ENCODE measurements around the gene KCNQ5.

The KCNQ5 gene

GRCh38 chr6:72721346-72721745 lies 99.5 kb downstream of the KCNQ5 start:
- no peak overlapping the region for H3K9ac ChIP-seq (ENCODE audit: low read depth, low read length)
- no peaks in the 10 kb centered on the region for H3K9me3 ChIP-seq (ENCODE audit: control insufficient read depth, insufficient read depth, low read length)
- H3K4me1 ChIP-seq (ENCODE audit: insufficient read depth, low read length): no peaks in the 10 kb centered on the region
- no peaks in the 10 kb centered on the region for H3K36me3 ChIP-seq (ENCODE audit: insufficient read depth, low read length)

- Histone ChIP-seq H3K4me1 (ENCODE audit: insufficient read depth, low read length) (no peaks in the 10 kb centered on the region), H3K9me3 (ENCODE audit: control insufficient read depth, insufficient read depth, low read length) (no peaks in the 10 kb centered on the region), H3K9ac (ENCODE audit: low read depth, low read length) (no peak overlapping the region), H3K36me3 (ENCODE audit: insufficient read depth, low read length) (no peaks in the 10 kb centered on the region)
These were observed 102.7 kb downstream of the KCNQ5 start for GRCh38 chr6:72724545-72724944.

DNA sequence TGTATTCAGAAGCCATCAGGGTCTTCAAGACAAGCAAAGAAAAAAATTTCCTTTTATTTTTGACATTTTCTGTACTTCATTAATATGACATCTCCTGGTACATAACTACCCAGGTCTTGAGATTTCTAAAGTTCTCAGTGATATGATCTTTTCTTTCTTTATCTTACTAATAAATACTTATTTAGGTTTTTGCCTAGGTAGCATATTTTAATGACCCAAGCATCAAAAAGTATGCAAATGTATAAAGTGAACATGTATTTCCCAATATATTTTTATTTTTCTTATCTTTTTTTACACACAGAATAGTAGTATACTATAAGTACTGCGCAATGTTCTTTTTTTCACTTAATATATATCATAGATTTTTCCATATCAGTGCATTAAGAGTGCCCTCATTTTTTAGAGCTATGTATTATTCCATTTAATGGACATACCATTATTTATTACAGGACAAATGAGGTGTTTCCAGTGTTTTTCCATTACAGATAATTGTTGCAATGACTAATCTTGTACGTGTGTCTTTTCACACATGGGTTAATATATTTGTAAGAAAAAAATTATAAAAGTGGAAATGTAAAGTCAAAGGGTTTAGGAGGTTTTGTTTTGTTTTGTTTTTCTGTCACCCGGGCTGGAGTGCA lies 107.0 kb downstream of the KCNQ5 start:
- Histone ChIP-seq H3K4me1 (ENCODE audit: insufficient read depth, low read length) (no peaks in the 10 kb centered on the region), H3K9me3 (ENCODE audit: control insufficient read depth, insufficient read depth, low read length) (no peaks in the 10 kb centered on the region), H3K36me3 (ENCODE audit: insufficient read depth, low read length) (no peaks in the 10 kb centered on the region), H3K9ac (ENCODE audit: low read depth, low read length) (no peak overlapping the region)

DNA sequence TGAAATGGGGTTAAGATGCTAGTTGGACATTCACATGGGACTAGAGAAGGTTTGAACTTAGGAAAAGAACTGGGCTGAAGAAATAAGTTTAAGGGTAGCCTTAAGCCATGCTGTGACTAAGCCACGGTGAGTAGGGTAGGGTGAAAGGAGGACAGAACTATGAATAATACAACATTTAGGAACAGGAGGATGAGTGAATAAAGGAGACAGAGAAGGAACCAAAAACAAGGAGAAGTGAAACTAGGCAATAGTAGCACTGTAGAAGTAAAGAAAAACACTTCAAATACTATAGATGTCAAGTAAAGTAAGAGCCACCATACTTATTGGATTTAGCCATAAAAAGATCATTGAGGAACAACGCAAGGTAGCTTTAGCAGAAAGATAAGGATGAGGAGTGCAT lies 111.2 kb downstream of the KCNQ5 start:
- no peaks in the 10 kb centered on the region for H3K4me1 ChIP-seq (ENCODE audit: insufficient read depth, low read length)
- no peak overlapping the region for H3K9ac ChIP-seq (ENCODE audit: low read depth, low read length)

GRCh38 chr6:72738091-72738490 lies 116.2 kb downstream of the KCNQ5 start:
- Histone ChIP-seq H3K36me3 (ENCODE audit: insufficient read depth, low read length) (no peaks in the 10 kb centered on the region), H3K4me1 (ENCODE audit: insufficient read depth, low read length) (no peaks in the 10 kb centered on the region)

More for the DNA sequence above, 111.2 kb downstream of the KCNQ5 start:
- H3K36me3 ChIP-seq (ENCODE audit: insufficient read depth, low read length): no peaks in the 10 kb centered on the region
- no peaks in the 10 kb centered on the region for H3K9me3 ChIP-seq (ENCODE audit: control insufficient read depth, insufficient read depth, low read length)

DNA sequence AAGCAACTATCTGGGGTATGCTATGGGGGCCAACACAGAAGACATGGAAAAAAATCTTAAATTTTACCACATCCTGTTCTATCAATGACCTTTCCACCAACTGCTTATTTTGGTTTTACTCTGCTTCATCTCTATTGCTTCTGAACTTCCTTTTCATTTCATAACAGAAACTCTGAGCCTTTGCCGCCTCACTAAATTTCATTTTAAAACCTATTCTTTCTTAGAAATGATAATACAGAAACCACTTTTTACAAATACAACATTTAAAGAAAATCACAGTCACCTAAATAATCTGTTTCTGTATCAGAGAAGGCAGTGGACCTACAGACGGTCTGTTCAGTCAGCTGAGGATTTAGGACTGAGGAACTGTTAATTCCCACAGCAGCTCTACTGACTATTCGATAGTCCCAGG lies 117.5 kb downstream of the KCNQ5 start:
- Histone ChIP-seq H3K9me3 (ENCODE audit: control insufficient read depth, insufficient read depth, low read length) (no peaks in the 10 kb centered on the region), H3K36me3 (ENCODE audit: insufficient read depth, low read length) (no peaks in the 10 kb centered on the region), H3K9ac (ENCODE audit: low read depth, low read length) (no peak overlapping the region), H3K4me1 (ENCODE audit: insufficient read depth, low read length) (no peaks in the 10 kb centered on the region)

More at GRCh38 chr6:72738091-72738490, 116.2 kb downstream of the KCNQ5 start:
- Histone ChIP-seq H3K9ac (ENCODE audit: low read depth, low read length) (no peak overlapping the region), H3K9me3 (ENCODE audit: control insufficient read depth, insufficient read depth, low read length) (no peaks in the 10 kb centered on the region)

GRCh38 chr6:72740135-72740534 lies 118.3 kb downstream of the KCNQ5 start:
- H3K9me3 ChIP-seq (ENCODE audit: control insufficient read depth, insufficient read depth, low read length): no peaks in the 10 kb centered on the region
- H3K9ac ChIP-seq (ENCODE audit: low read depth, low read length): no peak overlapping the region
- no peaks in the 10 kb centered on the region for H3K36me3 ChIP-seq (ENCODE audit: insufficient read depth, low read length)
- H3K4me1 ChIP-seq (ENCODE audit: insufficient read depth, low read length): no peaks in the 10 kb centered on the region

DNA sequence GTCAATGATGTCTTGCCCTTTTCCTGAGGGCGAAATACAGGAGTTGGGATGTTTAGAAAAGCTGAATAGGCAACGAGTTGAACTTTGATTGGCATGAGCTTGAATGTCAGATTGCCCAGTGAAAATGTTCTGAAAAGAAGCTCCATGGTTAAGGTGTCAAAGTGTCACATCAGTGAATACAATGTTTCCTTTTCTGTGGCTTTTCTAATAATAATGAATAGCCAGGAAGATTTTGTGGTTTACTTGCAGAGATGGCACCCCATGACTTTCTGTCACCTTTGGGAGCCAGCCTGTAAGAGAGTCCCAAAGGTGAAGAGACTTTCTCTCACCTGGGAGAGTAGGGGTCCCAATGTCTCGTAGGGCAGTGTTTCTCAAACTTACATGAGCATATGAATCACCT lies 119.2 kb downstream of the KCNQ5 start:
- no peaks in the 10 kb centered on the region for H3K36me3 ChIP-seq (ENCODE audit: insufficient read depth, low read length)
- no peak overlapping the region for H3K9ac ChIP-seq (ENCODE audit: low read depth, low read length)
- H3K4me1 ChIP-seq (ENCODE audit: insufficient read depth, low read length): no peaks in the 10 kb centered on the region; the same call in 1 of the 2 replicates
- no peaks in the 10 kb centered on the region for H3K9me3 ChIP-seq (ENCODE audit: control insufficient read depth, insufficient read depth, low read length)

GRCh38 chr6:72742001-72742673 lies 120.3 kb downstream of the KCNQ5 start:
- H3K36me3 ChIP-seq (ENCODE audit: insufficient read depth, low read length): no peaks in the 10 kb centered on the region
- H3K9ac ChIP-seq (ENCODE audit: low read depth, low read length): no peak overlapping the region
- H3K4me1 ChIP-seq (ENCODE audit: insufficient read depth, low read length): no peaks in the 10 kb centered on the region; the same call in 1 of the 2 replicates
- no peaks in the 10 kb centered on the region for H3K9me3 ChIP-seq (ENCODE audit: control insufficient read depth, insufficient read depth, low read length)

GRCh38 chr6:72746276-72746675 lies 124.4 kb downstream of the KCNQ5 start:
- Histone ChIP-seq H3K9ac (ENCODE audit: low read depth, low read length) (no peak overlapping the region), H3K36me3 (ENCODE audit: insufficient read depth, low read length) (no peaks in the 10 kb centered on the region), H3K4me1 (ENCODE audit: insufficient read depth, low read length) (no peaks in the 10 kb centered on the region; the same call in 1 of the 2 replicates), H3K9me3 (ENCODE audit: control insufficient read depth, insufficient read depth, low read length) (no peaks in the 10 kb centered on the region)

DNA sequence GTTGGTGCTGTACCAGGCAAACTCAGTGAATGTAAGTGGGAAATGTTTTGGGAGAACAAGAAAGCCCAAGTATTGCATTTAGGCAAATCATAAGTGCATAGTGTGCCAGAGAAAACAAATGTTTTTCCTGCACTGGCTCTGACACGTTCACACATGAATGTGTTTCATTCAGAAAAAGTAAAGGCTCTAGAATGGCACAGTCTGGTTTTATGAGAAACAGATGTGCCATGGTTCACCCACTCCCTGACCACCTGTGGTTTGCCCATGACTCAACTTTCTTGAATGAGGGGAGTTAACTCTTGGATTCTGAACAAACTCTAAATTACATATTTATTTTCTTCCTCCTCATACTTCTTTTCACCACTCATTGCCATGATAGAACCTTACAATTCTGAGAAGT lies 126.9 kb downstream of the KCNQ5 start:
- no peaks in the 10 kb centered on the region; the same call in 1 of the 2 replicates for H3K4me1 ChIP-seq (ENCODE audit: insufficient read depth, low read length)
- no peak overlapping the region for H3K9ac ChIP-seq (ENCODE audit: low read depth, low read length)
- no peaks in the 10 kb centered on the region for H3K9me3 ChIP-seq (ENCODE audit: control insufficient read depth, insufficient read depth, low read length)
- no peaks in the 10 kb centered on the region for H3K36me3 ChIP-seq (ENCODE audit: insufficient read depth, low read length)

DNA sequence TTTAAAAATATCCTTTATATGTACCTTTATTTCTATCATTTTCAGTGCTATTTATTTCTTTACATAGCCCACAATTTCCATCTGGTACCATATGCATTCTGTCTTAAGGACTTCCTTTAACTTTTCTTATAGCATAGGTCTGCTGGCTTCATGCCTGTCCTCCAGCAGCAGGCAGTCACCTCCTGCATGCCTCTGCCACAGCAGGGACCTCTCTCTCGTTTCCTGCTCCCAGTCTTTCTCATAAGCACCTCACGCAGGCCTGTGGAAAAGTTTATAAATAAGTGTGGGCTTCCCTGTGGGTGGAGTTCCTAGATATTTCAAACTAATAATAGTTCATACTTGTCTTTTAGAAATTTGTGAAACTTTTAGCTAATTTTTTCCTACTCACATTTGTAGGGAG lies 133.9 kb downstream of the KCNQ5 start:
- Histone ChIP-seq H3K36me3 (ENCODE audit: insufficient read depth, low read length) (no peaks in the 10 kb centered on the region), H3K9me3 (ENCODE audit: control insufficient read depth, insufficient read depth, low read length) (no peaks in the 10 kb centered on the region), H3K4me1 (ENCODE audit: insufficient read depth, low read length) (no peaks in the 10 kb centered on the region), H3K9ac (ENCODE audit: low read depth, low read length) (no peak overlapping the region)

- no peaks in the 10 kb centered on the region for H3K9me3 ChIP-seq (ENCODE audit: control insufficient read depth, insufficient read depth, low read length)
- no peaks in the 10 kb centered on the region for H3K36me3 ChIP-seq (ENCODE audit: insufficient read depth, low read length)
- H3K4me1 ChIP-seq (ENCODE audit: insufficient read depth, low read length): no peaks in the 10 kb centered on the region
- H3K9ac ChIP-seq (ENCODE audit: low read depth, low read length): no peak overlapping the region
These were observed 135.2 kb downstream of the KCNQ5 start for GRCh38 chr6:72757048-72757447.

DNA sequence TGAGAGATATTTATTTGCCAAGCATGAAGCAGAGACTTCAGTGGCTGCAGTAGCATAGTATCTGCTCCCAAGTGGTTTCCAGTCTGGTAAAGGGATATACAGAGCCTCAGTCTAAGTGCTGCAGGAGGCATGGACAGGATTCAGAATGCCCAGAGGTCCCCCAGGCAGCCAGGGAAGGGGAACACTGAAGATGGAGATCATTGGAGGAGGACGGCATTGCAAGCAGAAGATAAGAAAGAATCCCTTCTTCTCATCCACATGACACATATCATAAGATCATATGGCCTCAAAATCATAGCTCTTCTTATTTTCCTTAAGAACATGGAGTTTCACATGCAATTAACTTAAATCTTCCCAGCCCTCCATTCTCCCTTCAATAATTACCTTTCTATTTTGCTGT lies 136.1 kb downstream of the KCNQ5 start:
- H3K4me1 ChIP-seq (ENCODE audit: insufficient read depth, low read length): no peaks in the 10 kb centered on the region
- no peaks in the 10 kb centered on the region for H3K9me3 ChIP-seq (ENCODE audit: control insufficient read depth, insufficient read depth, low read length)
- H3K9ac ChIP-seq (ENCODE audit: low read depth, low read length): no peak overlapping the region
- no peaks in the 10 kb centered on the region for H3K36me3 ChIP-seq (ENCODE audit: insufficient read depth, low read length)

- H3K4me1 ChIP-seq (ENCODE audit: insufficient read depth, low read length): no peaks in the 10 kb centered on the region
- no peak overlapping the region for H3K9ac ChIP-seq (ENCODE audit: low read depth, low read length)
- no peaks in the 10 kb centered on the region for H3K36me3 ChIP-seq (ENCODE audit: insufficient read depth, low read length)
These were observed 137.0 kb downstream of the KCNQ5 start for GRCh38 chr6:72758901-72759300.

More at GRCh38 chr6:72758901-72759300, 137.0 kb downstream of the KCNQ5 start:
- no peaks in the 10 kb centered on the region for H3K9me3 ChIP-seq (ENCODE audit: control insufficient read depth, insufficient read depth, low read length)
